Pericardium fibroblast (primary cell): ENCODE data around the gene LDAF1. TPM values are rescaled to one million over a fixed set of nuclear protein-coding genes. Genes with fewer than 3 reads are reported as not detected.

Source experiments
- total RNA-seq: library from RNA; depleted of rRNA; stranded (reverse); fragments of >200 nt; gene quantifications from 2 replicates; pipeline ENCODE4 v1.2.3, GENCODE V29; 2015

The LDAF1 gene
- 65.7 and 66.1 TPM in 2 replicates for total RNA-seq

GRCh38 chr16:21158208-21159110 lies at the start of gene LDAF1:
Gene LDAF1 (plus strand): TSS chr16:21158674. CDS start chr16:21161183, 2,509 bp downstream.

GRCh38 chr16:21150375-21151001 lies 8.0 kb upstream of the LDAF1 start, which contains the start of gene DNAH3:
Gene DNAH3 (minus strand): TSS chr16:21150846. CDS start chr16:21150319, 527 bp downstream.

GRCh38 chr16:21211486-21211885 lies 53.0 kb downstream of the LDAF1 start, which contains the start of gene ZP2:
Gene ZP2 (minus strand): TSS chr16:21211574. CDS start chr16:21211547, 27 bp downstream.

Other genes with a start within 250 kb of the LDAF1 start
- not detected in 2 replicates for gene DNAH3, start 7.8 kb upstream of the LDAF1 start, total RNA-seq
- gene ZP2, start 52.9 kb downstream of the LDAF1 start, total RNA-seq, result not detected in 2 replicates
- gene ANKS4B, start 75.0 kb downstream of the LDAF1 start, total RNA-seq, result not detected in 2 replicates
- gene CRYM, start 119.6 kb downstream of the LDAF1 start, total RNA-seq, result not detected in 2 replicates